Measurements from ENCODE around the gene CASZ1. TPM values are rescaled to one million over a fixed set of nuclear protein-coding genes. Genes with fewer than 3 reads are reported as not detected.

Gene CASZ1
- total RNA-seq, 1 donor from 2014 or later = 23.6 TPM

DNA sequence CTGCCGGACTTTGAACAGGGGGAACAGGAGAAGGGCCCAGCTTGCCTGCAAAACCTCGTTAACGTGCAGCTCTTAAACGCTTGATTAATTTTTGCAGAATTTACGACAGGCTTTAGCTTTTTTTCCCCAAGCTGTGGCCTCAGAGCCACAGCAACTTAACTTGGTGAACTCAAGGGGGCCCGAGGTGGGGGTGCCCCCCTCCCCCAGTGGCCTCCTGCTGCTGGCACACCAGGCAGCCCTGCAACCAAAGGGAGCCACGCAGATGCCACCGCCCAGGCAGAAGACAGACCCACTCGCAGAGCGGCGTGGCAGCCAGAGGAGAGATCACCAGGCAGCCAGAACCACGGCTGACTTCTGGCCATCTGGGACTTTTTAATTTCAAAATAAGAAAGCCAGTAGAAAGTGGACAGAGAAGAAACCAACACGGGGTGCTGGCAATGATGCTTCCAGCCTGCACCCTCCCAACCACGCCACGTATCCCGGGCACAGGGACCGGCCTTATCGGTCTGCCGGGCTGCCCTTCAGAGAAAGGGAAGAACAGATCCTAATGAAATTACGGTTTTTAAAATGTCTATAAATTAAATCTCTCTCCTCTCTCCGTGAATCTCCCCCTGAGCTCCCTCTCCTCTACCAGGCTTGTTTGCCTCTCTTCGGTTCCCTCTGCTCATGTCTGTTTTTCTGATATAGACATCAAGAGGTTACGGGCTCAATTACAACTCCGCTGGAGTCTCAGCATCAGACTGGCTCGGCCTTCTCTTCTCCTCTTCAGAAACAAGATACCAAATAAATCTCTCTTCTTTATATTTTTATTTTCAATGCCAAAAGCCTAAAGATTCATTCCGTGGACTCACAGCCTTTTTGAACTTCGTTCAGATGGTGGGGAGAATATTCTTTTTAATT is 6.4 kb downstream of the CASZ1 start:
- H3K4me1 Mint-ChIP-seq (ENCODE audit: low read depth) = peaks cover 19% of the 10 kb centered on the region
- peaks cover 20% of the 10 kb centered on the region for H3K27me3 Mint-ChIP-seq
- H3K4me3 Mint-ChIP-seq (ENCODE audit: low read depth) = no peak overlapping the region
- no peak overlapping the region for H3K27ac Mint-ChIP-seq
- TF ChIP-seq, protein P1, sequence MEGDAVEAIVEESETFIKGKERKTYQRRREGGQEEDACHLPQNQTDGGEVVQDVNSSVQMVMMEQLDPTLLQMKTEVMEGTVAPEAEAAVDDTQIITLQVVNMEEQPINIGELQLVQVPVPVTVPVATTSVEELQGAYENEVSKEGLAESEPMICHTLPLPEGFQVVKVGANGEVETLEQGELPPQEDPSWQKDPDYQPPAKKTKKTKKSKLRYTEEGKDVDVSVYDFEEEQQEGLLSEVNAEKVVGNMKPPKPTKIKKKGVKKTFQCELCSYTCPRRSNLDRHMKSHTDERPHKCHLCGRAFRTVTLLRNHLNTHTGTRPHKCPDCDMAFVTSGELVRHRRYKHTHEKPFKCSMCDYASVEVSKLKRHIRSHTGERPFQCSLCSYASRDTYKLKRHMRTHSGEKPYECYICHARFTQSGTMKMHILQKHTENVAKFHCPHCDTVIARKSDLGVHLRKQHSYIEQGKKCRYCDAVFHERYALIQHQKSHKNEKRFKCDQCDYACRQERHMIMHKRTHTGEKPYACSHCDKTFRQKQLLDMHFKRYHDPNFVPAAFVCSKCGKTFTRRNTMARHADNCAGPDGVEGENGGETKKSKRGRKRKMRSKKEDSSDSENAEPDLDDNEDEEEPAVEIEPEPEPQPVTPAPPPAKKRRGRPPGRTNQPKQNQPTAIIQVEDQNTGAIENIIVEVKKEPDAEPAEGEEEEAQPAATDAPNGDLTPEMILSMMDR (IDR thresholded peaks at IDR 0.05; ENCODE audit: unreplicated experiment) = no peak
- no peaks in the 10 kb centered on the region for H3K36me3 Mint-ChIP-seq (ENCODE audit: insufficient read depth)
- no peak for DNase-seq (ENCODE audit: low spot score, unreplicated experiment)
- H3K9me3 Mint-ChIP-seq (ENCODE audit: low read depth) = no peaks in the 10 kb centered on the region

DNA sequence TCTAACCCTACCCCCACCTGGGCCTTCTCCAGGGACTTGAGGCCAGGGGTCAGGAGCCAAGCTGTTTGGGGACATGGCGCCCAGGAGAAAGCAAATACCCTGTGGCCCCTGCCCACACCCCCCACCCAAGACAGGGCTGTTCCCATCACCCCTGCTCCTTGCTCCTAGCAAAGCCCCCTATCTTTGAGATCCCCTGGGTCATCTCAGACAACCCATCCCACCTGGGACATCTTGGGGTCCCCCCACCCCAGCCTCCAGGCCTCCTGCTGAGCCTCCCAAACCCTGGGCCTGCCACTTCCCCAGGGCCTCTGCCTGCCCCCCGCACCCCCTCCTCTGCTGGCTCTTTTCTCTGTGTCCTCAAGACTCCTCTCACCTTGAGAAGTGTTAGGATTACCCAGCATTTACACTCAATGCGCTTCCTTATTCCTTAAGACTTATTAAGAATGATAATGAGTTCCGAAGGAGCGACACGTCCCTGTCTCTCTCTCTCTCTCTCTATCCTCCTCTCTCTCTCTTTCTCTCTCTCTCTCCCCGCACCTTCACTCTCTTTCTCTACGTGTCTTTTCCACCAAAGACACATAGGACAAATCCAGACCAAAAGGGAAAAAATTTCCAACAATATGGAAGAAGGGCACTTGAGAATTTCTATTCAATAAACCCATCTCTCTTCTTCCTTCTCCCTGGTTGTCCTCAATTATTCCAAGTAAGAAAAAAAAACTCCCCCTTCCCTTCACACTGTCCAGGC is 7.2 kb downstream of the CASZ1 start:
- Mint-ChIP-seq H3K36me3 (ENCODE audit: insufficient read depth) (no peaks in the 10 kb centered on the region), H3K27me3 (peaks cover 17% of the 10 kb centered on the region), H3K4me3 (ENCODE audit: low read depth) (no peak overlapping the region), H3K9me3 (ENCODE audit: low read depth) (no peaks in the 10 kb centered on the region), H3K27ac (no peak overlapping the region), H3K4me1 (ENCODE audit: low read depth) (peaks cover 19% of the 10 kb centered on the region)
- no peak for DNase-seq (ENCODE audit: low spot score, unreplicated experiment)
- TF ChIP-seq, protein P1 (IDR thresholded peaks at IDR 0.05; ENCODE audit: unreplicated experiment) = no peak

DNA sequence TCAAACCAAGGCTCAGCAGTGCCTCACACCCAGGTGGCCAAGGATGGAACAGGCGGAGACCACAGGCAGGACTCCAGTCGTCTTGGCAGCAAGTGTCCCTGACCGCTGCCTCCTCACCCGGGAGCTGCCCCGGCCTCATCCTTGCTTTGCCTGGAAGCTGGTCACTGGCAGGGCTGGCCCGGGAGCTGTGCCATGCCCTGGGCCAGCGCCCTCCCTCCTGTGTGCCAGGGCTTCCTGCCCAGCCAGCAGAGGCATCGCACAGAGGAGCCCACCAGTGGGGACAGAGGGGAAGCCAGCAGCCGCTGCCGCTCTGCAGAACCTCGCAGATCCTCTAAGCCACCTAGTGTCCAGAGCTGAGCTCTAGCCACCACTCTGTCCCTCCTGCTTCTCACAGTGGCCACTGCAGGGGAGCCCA is 7.8 kb downstream of the CASZ1 start:
- DNase-seq (ENCODE audit: low spot score, unreplicated experiment) = no peak
- no peaks in the 10 kb centered on the region for H3K36me3 Mint-ChIP-seq (ENCODE audit: insufficient read depth)
- TF ChIP-seq, protein P1 (IDR thresholded peaks at IDR 0.05; ENCODE audit: unreplicated experiment) = peak; percentile 49

DNA sequence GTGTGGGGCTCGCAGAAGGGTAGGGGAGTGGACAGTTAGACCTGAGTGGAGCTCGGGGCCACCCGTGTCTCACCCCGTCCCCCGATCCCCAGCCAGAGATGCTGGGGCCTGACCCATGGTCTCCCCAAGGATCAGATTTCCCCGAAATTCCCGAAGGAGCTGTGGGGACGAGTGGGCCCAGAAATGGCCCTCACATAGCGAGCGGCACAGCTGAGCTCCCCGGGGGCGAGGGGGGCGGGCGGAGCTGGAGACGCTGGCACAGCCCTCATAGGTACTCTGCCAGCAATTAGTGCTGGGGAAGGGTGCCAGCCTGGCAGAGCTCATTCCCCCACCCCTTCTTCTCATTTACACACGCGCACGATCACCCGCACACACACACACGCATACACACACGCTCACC is 9.2 kb downstream of the CASZ1 start:
- H3K4me3 Mint-ChIP-seq (ENCODE audit: low read depth) = no peak overlapping the region
- peaks cover 14% of the 10 kb centered on the region for H3K27me3 Mint-ChIP-seq
- H3K9me3 Mint-ChIP-seq (ENCODE audit: low read depth) = no peaks in the 10 kb centered on the region
- peaks cover 7% of the 10 kb centered on the region for H3K4me1 Mint-ChIP-seq (ENCODE audit: low read depth)
- H3K36me3 Mint-ChIP-seq (ENCODE audit: insufficient read depth) = no peaks in the 10 kb centered on the region
- TF ChIP-seq, protein P1 (IDR thresholded peaks at IDR 0.05; ENCODE audit: unreplicated experiment) = no peak
- H3K27ac Mint-ChIP-seq = no peak overlapping the region
- no peak for DNase-seq (ENCODE audit: low spot score, unreplicated experiment)

More for the DNA sequence above, 7.8 kb downstream of the CASZ1 start:
- Mint-ChIP-seq H3K9me3 (ENCODE audit: low read depth) (no peaks in the 10 kb centered on the region), H3K4me1 (ENCODE audit: low read depth) (peaks cover 16% of the 10 kb centered on the region), H3K27ac (no peak overlapping the region), H3K4me3 (ENCODE audit: low read depth) (no peak overlapping the region), H3K27me3 (peaks cover 14% of the 10 kb centered on the region)
